ENCODE measurements around the gene ENTPD6.

Gene ENTPD6

GRCh38 chr20:25195014-25195961 is at the start of gene ENTPD6:
ENTPD6 (plus strand) TSS chr20:25195712; CDS start chr20:25206537, 10,825 bp downstream.
- H3K4me3 ChIP-seq (ENCODE audit: low read depth, low read length) = peak within 1 kb of the TSS; percentile 84
- TF ChIP-seq, protein P1, sequence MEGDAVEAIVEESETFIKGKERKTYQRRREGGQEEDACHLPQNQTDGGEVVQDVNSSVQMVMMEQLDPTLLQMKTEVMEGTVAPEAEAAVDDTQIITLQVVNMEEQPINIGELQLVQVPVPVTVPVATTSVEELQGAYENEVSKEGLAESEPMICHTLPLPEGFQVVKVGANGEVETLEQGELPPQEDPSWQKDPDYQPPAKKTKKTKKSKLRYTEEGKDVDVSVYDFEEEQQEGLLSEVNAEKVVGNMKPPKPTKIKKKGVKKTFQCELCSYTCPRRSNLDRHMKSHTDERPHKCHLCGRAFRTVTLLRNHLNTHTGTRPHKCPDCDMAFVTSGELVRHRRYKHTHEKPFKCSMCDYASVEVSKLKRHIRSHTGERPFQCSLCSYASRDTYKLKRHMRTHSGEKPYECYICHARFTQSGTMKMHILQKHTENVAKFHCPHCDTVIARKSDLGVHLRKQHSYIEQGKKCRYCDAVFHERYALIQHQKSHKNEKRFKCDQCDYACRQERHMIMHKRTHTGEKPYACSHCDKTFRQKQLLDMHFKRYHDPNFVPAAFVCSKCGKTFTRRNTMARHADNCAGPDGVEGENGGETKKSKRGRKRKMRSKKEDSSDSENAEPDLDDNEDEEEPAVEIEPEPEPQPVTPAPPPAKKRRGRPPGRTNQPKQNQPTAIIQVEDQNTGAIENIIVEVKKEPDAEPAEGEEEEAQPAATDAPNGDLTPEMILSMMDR (conservative IDR thresholded peaks at IDR 0.05; ENCODE audit: low read depth, low read length) = peak; percentile 56
- peak; percentile 89 for DNase-seq (ENCODE audit: low read depth)

DNA sequence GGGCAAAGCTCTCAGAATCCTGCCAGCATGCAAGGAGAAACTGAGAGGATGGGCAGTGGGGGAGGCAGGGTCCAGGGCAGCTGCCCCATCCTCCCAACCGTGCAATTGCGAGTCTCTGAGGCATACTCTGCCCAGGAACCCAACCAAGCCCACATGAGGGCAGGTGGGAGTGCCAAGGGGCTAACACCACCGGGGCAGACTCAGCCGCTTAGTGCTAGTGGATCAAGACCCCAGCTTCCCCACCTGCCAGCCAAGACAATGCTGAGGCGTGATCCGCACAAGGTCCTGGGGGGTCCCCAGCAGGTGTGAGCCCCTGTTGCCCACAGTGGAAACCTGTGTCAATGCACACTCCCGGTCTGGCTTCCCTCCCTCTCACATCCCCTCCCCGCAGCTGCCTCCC is 48.5 kb upstream of the ENTPD6 start:
- H3K4me3 ChIP-seq (ENCODE audit: low read depth, low read length) = no peak overlapping the region
- TF ChIP-seq, protein P1 (conservative IDR thresholded peaks at IDR 0.05; ENCODE audit: low read depth, low read length) = no peak
- no peak for DNase-seq (ENCODE audit: low read depth)

DNA sequence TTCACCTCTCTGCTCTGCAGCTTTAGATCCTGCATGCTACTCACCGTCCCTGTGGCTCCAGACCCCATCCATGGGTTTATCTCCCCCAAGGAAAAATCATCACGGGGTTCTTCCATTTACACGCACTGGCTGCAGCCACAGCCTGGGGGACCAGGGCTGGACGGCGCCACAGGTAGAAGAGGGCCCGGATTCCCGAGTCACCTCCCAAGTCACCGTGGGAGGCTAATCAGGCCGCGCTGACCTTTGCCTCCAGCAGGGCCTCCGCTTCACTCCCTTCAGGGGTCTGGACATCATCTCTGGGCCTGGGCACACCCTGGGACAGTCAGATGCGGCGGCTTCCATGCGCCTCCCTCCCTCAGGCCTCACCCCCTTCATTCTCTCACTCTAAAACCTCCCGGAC is 47.8 kb upstream of the ENTPD6 start:
- no peak for DNase-seq (ENCODE audit: low read depth)
- TF ChIP-seq, protein P1 (conservative IDR thresholded peaks at IDR 0.05; ENCODE audit: low read depth, low read length) = no peak
- no peak overlapping the region for H3K4me3 ChIP-seq (ENCODE audit: low read depth, low read length)

- TF ChIP-seq, protein P1 (conservative IDR thresholded peaks at IDR 0.05; ENCODE audit: low read depth, low read length) = no peak
- H3K4me3 ChIP-seq (ENCODE audit: low read depth, low read length) = peak overlapping the region; percentile 42
- peak; percentile 61 for DNase-seq (ENCODE audit: low read depth)
Measured at GRCh38 chr20:25148181-25148981, 47.1 kb upstream of the ENTPD6 start.

DNA sequence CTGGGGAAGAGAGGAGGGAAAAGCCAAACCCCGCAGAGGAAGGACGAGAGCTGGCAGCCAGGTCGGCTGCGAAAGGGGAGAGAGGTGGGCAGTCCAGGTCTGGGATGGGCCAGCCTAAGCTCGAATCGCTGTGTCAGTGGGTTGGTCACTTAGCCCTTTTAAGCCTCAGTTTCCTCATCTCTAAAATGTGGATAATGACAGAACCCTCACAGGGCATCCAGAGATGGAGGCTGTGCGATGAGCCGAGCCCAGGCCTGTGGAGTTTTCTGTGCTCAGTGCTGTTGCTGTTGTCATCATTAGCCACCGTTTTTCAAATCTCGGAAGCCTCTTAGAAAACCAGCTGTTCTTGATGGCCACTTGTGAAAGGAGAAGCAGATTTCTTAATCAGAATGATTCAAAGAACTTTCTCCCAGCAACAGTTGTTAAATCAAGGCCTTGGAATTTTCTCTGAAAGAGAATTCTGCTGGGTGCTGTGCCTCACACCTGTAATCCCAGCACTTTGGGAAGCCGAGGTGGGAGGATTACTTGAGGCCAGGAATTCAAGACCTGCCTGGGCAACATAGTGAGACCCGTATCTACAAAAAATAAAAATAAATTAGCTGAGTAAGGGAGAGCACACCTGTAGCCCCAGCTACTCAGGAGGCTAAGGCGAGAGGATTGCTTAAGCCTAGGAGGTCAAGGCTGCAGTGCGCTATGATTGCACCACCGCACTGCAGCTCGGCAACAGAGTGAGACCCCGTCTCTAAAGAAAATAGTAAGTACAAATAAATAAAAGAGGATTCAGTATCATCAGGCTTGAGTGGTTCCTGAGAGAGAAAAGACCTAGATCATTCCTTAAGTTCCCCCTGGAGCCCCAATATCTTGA is 46.3 kb upstream of the ENTPD6 start:
- TF ChIP-seq, protein P1 (conservative IDR thresholded peaks at IDR 0.05; ENCODE audit: low read depth, low read length) = no peak
- no peak overlapping the region for H3K4me3 ChIP-seq (ENCODE audit: low read depth, low read length)
- no peak for DNase-seq (ENCODE audit: low read depth)

GRCh38 chr20:25150016-25150415 is 45.5 kb upstream of the ENTPD6 start:
- TF ChIP-seq, protein P1 (conservative IDR thresholded peaks at IDR 0.05; ENCODE audit: low read depth, low read length) = no peak
- H3K4me3 ChIP-seq (ENCODE audit: low read depth, low read length) = no peak overlapping the region
- no peak for DNase-seq (ENCODE audit: low read depth)
